NCI-H2081 treated with DMSO at 0.1 percent for 48 hours (cell line): ENCODE data around the gene PEX26.
"Not testable (repeated sequence)": the region's sequence is repeated elsewhere in the genome, so short reads cannot be mapped to it uniquely, and the experiment has no call there.

Experiments used
- DNase-seq: peaks from one replicate; lab custom pipeline; 2025; lab: John Stamatoyannopoulos, UW

PEX26 gene

DNA sequence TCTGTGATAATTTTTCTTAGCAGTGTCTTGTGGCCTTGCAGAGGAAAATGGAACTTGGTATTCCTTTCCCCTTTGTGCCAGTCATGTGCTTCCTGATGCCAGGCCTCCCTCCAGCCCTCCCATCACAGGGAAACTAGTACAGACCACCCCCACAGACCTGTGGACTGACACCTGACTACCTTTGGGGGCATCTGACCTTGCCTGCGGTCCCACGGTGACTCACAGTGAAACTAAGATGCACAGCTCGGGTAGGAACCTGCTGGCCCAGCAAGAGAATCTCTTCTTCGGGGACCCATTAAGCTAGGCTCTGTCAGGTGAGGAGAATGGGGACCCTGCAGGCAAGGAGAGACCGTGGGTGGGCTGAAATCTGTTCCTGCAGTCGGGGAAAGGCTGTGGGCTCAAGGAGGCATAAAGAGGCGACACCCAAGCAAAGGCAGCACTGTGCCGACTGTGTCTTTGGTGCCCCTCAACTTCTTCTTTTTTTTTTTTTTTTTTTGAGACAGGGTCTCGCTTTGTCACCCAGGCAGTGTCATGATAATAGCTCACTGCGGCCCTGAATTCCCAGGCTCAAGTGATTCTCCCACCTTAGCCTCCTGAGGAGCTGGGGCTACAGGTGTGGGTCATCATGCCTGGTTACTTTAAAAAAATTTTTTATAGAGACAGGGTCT is 20.8 kb upstream of the PEX26 start:
- DNase-seq, result no peak

GRCh38 chr22:18057568-18058209 is 20.1 kb upstream of the PEX26 start:
- no peak for DNase-seq

DNA sequence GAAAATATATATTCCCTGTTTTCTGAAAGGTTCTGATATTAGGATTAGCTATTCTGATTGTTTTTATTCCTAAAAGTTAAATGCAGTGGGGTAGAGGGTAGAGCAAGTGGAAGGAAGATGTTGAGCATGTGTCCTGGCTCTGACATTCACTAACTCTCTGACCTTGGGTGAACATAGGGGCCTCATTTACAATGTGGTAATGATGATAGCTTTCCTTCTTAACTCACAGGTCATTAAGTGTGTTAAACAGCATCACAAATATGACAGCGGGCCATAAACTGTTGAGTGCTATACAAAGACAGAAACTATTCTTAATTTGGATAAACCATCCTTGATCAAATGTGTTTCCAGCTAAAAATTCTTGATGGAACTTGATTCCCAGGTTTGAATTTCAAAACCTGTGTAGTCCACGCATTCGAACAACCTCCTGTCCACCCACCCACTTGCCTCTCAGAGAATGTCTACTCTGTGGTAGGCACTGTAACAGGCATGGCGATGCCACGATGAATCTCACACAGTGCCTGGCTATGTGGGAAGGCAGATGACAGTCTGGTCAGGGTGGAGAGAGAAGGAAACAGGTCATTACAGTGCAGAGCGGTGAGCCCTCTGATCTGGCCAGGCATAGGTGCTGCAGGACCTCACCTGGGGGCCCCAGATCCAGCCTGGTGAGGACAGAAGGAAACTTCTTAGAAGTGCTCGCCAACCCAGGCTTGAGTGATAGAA is 19.3 kb upstream of the PEX26 start:
- DNase-seq, result no peak

- DNase-seq, result no peak
Measured at GRCh38 chr22:18059094-18059417, 18.7 kb upstream of the PEX26 start.

GRCh38 chr22:18059473-18059872 is 18.3 kb upstream of the PEX26 start:
- DNase-seq, result no peak

GRCh38 chr22:18059991-18060390 is 17.8 kb upstream of the PEX26 start:
- no peak for DNase-seq

DNA sequence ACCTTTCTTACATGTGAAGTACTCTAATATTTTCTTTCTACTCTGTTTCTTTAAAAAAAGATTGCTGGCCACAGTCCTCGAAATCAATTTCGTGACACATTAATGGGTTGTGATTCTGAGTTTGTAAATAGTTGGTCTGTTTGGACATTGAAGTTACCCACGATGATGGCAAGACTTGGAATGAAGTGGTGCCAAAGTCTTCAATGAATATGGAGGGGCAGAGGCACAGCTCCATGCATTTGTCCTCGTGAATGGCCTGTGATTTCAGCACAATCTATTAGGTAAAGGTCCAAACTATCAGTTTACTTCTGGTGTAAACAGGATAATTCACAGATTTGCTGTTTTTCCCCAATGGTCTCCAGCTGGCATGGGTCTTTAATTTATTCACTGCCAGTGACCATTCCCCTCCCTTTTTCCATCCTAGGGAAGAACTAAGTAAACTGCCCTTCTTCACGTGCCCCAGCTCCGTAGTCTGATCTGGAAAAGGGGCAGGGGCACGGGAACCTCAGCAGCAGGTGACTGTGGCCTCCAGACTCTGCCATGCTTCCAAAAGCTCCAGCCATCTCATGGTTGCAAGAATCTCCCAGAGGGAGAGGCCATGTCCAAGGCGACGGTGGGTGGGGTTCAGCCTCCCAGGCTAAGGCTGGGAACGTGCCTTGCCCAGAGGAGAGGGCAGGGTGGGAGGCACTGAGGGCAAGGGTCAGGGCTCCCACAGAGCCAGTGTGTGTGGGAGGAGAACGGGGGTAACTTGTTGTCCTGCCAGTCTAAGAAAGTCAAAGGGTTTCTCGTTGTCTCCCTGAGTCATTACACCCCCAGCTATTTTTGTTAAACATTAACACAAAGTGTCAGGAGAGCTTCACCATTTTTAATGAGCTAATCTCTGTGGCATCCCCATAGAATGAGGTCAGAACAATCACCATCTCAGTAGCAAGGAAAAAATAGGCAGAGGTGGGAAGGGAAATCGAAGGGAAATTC is 16.9 kb upstream of the PEX26 start:
- DNase-seq, result no peak

DNA sequence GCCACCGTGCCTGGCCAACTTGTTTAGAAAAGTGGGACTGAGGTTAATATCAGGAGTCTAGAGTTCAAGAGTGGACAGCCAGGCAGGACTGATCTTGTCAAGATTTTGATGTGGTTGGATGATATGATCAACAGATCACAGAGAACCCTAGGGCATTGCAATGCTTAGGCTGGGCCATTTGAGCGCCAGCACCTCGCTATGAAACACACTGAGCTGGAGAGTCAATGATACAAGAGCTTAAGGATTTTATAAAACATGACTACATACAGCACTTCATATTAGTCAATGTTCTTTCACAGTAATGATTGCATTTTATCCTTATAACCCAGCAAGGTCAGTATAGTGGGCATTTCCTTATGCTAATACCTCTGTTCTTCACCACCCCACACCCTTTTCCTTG is 15.4 kb upstream of the PEX26 start:
- no peak for DNase-seq

GRCh38 chr22:18063306-18063705 is 14.5 kb upstream of the PEX26 start:
- no peak for DNase-seq

- DNase-seq, result not testable (repeated sequence)
Measured at GRCh38 chr22:18063715-18064114, 14.1 kb upstream of the PEX26 start.

- DNase-seq, result no peak
Measured at GRCh38 chr22:18064636-18065035, 13.2 kb upstream of the PEX26 start.

GRCh38 chr22:18065256-18065655 is 12.5 kb upstream of the PEX26 start:
- DNase-seq, result no peak

GRCh38 chr22:18066181-18066859 is 11.5 kb upstream of the PEX26 start:
- DNase-seq, result no peak

- no peak for DNase-seq
Measured at GRCh38 chr22:18067121-18067520, 10.7 kb upstream of the PEX26 start.

GRCh38 chr22:18067548-18068341 is 10.0 kb upstream of the PEX26 start:
- DNase-seq, result no peak

DNA sequence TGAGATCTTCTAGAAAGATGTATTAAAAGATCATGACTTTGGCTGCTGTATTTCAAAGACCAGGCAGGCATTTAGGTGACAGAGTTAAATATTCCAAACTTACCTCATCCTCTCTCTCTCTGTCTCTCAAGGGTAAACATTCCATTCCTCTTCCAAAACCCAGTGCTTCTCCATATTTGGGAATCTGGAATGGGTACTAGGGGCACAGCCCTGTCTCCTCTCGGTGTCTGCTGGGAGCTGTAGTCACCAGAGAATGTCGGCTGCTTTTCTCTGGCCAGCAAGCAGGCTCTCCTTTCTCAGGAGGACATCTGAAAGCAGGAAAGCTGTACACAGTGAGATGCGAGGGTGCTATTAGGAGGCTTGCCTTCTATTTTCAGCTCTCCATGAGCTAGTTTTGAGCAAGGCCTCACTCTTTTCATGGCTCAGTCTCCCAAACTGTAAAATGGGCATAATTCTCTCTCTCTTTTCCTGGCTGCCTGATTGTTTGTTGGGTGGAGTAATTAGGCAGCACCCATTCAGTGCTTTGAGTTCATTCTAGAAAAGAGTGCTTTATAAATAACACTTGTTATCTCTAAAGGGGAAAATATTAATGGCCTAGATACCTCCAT is 9.3 kb upstream of the PEX26 start:
- no peak for DNase-seq

- DNase-seq, result no peak
Measured at GRCh38 chr22:18069041-18069440, 8.7 kb upstream of the PEX26 start.

- DNase-seq, result no peak
Measured at GRCh38 chr22:18070041-18070440, 7.7 kb upstream of the PEX26 start.

DNA sequence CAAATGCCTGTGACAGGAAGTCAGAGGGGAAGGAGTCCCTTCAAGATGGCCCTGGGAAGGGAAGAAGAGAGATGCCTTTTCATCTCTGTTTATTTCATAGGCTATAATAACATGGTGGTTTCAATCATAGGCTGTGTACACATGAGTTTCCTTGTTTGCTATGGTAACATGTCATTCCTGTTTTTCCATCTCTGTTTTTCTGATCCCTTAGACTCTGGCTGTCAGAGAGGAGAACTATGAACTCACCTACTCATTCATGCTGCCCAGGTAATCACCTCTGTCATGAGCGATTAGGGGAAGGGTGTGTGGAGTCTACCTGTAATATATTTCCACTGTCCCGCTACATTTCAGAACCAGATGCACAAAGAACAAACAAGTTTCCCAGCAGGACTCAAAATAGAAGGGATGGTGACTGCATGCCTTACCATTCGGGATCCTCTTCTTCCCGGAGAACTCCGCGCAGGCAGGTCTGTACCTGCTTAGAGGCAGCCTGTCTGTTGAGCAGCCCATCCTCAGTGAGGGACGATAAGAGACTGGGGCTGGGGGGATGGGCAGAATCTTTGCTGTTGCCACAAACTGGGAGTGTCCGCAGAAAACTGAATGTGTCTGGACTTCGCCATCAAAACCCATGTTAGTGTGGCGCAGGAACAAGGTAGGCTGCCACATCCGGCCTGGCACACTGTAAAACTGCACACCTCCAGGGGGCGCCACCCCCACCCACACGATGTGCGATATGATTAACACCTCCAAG is 7.1 kb upstream of the PEX26 start:
- no peak for DNase-seq
